Calu3 (cell line): ENCODE measurements around the gene LSM12. TPM values are rescaled to one million over a fixed set of nuclear protein-coding genes. Genes with fewer than 3 reads are reported as not detected.
"Not testable (repeated sequence)": the region's sequence is repeated elsewhere in the genome, so short reads cannot be mapped to it uniquely, and the experiment has no call there.

Experiments used
- BruUV-seq: library from RNA; stranded (reverse); fragments of 400-500 nt; replicated peaks from 2 replicates; lab custom pipeline; 2021; lab: Mats Ljungman, UMichigan
- CTCF ChIA-PET: fragments of 300-600 bp; sonication (Branson Sonifier 250); formaldehyde crosslinking; loops from one replicate; lab custom pipeline; 2022; ENCODE audit warnings: antibody characterized with exemption; lab: Charles Lee
- DNase-seq: peaks from one replicate; pipeline ENCODE4 v3.0.0; 2022
- H3K27ac Mint-ChIP-seq: one replicate; pipeline ENCODE4 v1.8.0; 2022; ENCODE audit warnings: mixed read lengths; ENCODE audit not compliant: unreplicated experiment
- H3K27me3 Mint-ChIP-seq: one replicate; pipeline ENCODE4 v1.8.0; 2022; ENCODE audit warnings: mixed read lengths; ENCODE audit not compliant: unreplicated experiment
- H3K36me3 Mint-ChIP-seq: one replicate; pipeline ENCODE4 v1.8.0; 2022; ENCODE audit warnings: mild to moderate bottlenecking, moderate library complexity, mixed read lengths; ENCODE audit not compliant: insufficient read depth, unreplicated experiment
- H3K4me1 Mint-ChIP-seq: one replicate; pipeline ENCODE4 v1.8.0; 2022; ENCODE audit warnings: mild to moderate bottlenecking, low read depth, mixed read lengths; ENCODE audit not compliant: unreplicated experiment
- H3K4me3 Mint-ChIP-seq: one replicate; pipeline ENCODE4 v1.8.0; 2022; ENCODE audit warnings: mild to moderate bottlenecking, low read depth, moderate library complexity, mixed read lengths; ENCODE audit not compliant: unreplicated experiment
- H3K9me3 Mint-ChIP-seq: one replicate; pipeline ENCODE4 v1.8.0; 2022; ENCODE audit warnings: low read depth, mixed read lengths; ENCODE audit not compliant: unreplicated experiment
- intact Hi-C: fragments of 100-400 bp; cut with micrococcal nuclease; formaldehyde crosslinking; loops from one replicate; pipeline ENCODE4 v1.10.0; 2022; ENCODE audit not compliant: unreplicated experiment
- total RNA-seq: library from RNA; stranded (reverse); gene quantifications from 2 replicates; pipeline ENCODE4 v1.2.3, GENCODE V29; 2022
- TF ChIP-seq, protein P1 (sequence below): fragments of 200-600 bp; IDR thresholded peaks from one replicate; pipeline ENCODE4 v1.8.0; 2022; ENCODE audit warnings: antibody characterized with exemption; ENCODE audit not compliant: unreplicated experiment

LSM12 gene
- total RNA-seq, 1 experiment from 2014 or later: 79.5 TPM

DNA sequence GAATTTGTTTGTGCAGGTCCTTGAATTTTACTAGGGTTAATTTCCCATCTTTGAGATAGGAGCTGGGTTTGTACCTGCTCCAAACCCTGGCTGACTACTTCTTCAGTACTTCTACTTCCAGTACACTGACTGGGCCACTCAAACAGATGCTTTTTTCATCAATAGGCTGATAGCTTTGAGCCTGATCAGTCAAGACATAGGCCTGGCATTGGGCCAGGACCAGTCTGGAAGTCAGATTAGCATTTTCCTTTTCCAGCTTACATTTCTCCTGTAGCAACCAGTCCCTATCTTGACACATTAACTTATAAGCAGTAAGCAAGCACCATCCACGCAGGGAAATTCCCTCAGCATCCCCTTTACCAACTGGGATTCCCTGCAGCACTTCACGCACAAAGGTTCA is 44.2 kb downstream of the LSM12 start:
- no peak overlapping the region for H3K4me3 Mint-ChIP-seq
- CTCF ChIA-PET: no interaction called here
- H3K27me3 Mint-ChIP-seq: no peaks in the 10 kb centered on the region
- TF ChIP-seq, protein P1, sequence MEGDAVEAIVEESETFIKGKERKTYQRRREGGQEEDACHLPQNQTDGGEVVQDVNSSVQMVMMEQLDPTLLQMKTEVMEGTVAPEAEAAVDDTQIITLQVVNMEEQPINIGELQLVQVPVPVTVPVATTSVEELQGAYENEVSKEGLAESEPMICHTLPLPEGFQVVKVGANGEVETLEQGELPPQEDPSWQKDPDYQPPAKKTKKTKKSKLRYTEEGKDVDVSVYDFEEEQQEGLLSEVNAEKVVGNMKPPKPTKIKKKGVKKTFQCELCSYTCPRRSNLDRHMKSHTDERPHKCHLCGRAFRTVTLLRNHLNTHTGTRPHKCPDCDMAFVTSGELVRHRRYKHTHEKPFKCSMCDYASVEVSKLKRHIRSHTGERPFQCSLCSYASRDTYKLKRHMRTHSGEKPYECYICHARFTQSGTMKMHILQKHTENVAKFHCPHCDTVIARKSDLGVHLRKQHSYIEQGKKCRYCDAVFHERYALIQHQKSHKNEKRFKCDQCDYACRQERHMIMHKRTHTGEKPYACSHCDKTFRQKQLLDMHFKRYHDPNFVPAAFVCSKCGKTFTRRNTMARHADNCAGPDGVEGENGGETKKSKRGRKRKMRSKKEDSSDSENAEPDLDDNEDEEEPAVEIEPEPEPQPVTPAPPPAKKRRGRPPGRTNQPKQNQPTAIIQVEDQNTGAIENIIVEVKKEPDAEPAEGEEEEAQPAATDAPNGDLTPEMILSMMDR: no peak
- intact Hi-C loops: no loop called here
- no peaks in the 10 kb centered on the region for H3K9me3 Mint-ChIP-seq
- H3K4me1 Mint-ChIP-seq: no peaks in the 10 kb centered on the region
- no TSS peak for BruUV-seq
- no peak for DNase-seq
- H3K27ac Mint-ChIP-seq: no peak overlapping the region
- H3K36me3 Mint-ChIP-seq: peaks cover 58% of the 10 kb centered on the region

DNA sequence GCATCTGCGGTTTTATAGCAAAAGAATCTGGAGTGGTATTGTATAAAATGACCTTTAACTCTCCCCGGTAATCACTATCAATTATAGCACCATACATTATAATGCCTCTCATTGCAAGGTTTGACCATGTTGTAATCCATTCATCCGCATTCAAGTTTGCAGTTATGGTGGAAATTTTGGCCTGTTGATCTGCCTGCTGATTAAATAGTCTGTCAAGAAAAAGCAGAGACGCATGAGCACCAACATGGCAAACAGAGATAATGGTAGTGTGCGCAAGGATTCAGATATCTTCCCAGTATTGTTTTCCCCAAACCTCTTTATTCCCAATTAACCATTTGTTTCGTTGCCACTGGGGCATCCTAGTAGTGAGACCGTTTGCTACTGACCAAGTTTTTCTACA is 45.2 kb downstream of the LSM12 start:
- H3K9me3 Mint-ChIP-seq, intact Hi-C loops, H3K4me3 Mint-ChIP-seq, BruUV-seq, H3K4me1 Mint-ChIP-seq, CTCF ChIA-PET, H3K27ac Mint-ChIP-seq, H3K27me3 Mint-ChIP-seq, DNase-seq: not testable (repeated sequence)
- peaks cover 66% of the 10 kb centered on the region for H3K36me3 Mint-ChIP-seq

DNA sequence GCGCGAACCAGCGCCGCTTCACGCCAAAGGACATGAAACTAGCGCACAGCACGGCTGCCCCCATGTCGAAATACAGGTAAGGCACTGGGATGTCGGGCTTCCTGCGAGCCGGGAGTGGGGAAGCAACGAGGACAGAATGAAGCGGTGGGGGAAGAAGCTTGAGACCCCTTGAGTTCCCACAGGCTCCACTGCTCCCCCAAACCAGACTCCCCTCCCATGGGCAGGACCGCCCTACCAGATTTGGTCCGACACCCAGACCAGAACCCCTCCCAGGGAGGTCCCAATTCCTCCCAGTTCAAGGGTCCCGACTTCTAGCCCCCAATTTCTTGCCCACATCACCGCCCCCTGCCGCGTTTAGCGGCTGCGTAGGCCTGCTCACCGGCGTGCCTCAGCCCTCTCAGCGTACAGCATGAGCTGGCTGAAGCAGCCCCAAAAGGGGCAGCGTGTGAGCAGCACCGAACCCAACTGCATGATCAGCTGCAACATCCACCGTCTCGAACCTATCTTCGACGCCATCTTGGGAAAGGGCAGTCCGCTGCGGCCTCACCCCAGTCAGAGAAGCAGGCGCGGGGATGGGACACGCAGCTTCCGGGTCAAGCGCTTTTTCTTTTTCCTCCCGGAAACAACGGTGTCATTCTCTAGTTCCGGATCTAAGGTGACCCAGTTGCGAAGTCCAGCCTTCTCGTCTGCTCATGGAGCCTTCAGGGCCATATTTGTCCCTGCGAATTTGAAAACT is 51.9 kb downstream of the LSM12 start, which contains the start of gene TMEM101:
Gene TMEM101 (minus strand): TSS at position 527 of the 736 bp plus-strand sequence. CDS start 11 bp downstream, at position 516.
- BruUV-seq: no TSS peak
- CTCF ChIA-PET: interaction anchor here (1.0 to 1.1 kb wide), 2 partner anchors 71 to 154 kb away, joined by 3 read pairs; no protein-coding TSS in a partner anchor
- H3K27ac Mint-ChIP-seq: peak within 1 kb of the TSS; percentile 93
- peaks cover 49% of the 10 kb centered on the region for H3K36me3 Mint-ChIP-seq
- peak within 1 kb of the TSS; percentile 96 for H3K4me3 Mint-ChIP-seq
- H3K9me3 Mint-ChIP-seq: no peaks in the 10 kb centered on the region
- intact Hi-C loops: no loop called here
- TF ChIP-seq, protein P1: no peak
- no peaks in the 10 kb centered on the region for H3K27me3 Mint-ChIP-seq
- peak; percentile 93 for DNase-seq
- no peaks in the 10 kb centered on the region for H3K4me1 Mint-ChIP-seq

DNA sequence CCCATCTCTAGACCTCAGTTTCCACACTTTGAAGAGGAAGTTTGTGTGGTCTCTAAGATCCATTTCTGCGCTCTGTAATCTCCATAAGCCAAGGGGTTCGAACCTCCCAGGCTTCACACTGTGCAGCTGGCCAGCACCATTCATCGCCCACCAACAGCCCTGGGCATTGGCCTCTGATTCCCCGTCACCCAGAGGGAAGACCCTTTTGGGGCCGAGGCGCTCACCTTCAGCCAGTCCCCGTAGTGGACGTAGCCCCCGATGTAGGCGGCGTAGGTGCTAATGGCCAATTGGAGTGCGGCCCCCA is 52.4 kb downstream of the LSM12 start:
- TF ChIP-seq, protein P1: no peak
- Mint-ChIP-seq H3K4me3 (peak overlapping the region; percentile 96), H3K27ac (peak overlapping the region; percentile 93), H3K27me3 (no peaks in the 10 kb centered on the region), H3K4me1 (no peaks in the 10 kb centered on the region), H3K9me3 (no peaks in the 10 kb centered on the region), H3K36me3 (peaks cover 51% of the 10 kb centered on the region)
- BruUV-seq: no TSS peak
- CTCF ChIA-PET: interaction anchor here (1.0 to 1.1 kb wide), 2 partner anchors 70 to 154 kb away, joined by 3 read pairs; no protein-coding TSS in a partner anchor
- DNase-seq: no peak
- intact Hi-C loops: no loop called here

DNA sequence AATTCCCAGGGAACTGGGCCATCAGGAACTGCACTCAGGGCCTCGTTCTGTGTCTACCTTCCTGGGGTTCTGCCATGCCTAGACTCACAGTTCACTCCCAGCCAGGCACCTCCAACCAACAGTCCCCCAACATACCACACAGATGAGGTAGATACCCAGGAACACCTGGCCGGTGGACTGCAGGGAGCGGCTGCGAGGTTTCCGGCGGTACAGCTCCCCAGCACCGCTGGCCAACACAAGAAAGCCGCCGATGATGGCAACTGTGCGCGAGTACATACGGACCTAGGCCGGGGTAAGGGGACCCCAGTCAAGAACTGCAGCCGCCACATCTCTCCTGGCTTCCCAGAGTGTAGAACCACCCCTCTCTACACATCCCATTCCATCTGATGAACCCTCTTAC is 53.6 kb downstream of the LSM12 start:
- no peak overlapping the region for H3K4me3 Mint-ChIP-seq
- peaks cover 55% of the 10 kb centered on the region for H3K36me3 Mint-ChIP-seq
- no peaks in the 10 kb centered on the region for H3K27me3 Mint-ChIP-seq
- no peak for DNase-seq
- CTCF ChIA-PET: no interaction called here
- H3K4me1 Mint-ChIP-seq: peaks cover 6% of the 10 kb centered on the region
- intact Hi-C loops: no loop called here
- no peaks in the 10 kb centered on the region for H3K9me3 Mint-ChIP-seq
- TF ChIP-seq, protein P1: no peak
- BruUV-seq: no TSS peak
- no peak overlapping the region for H3K27ac Mint-ChIP-seq
